MM.1S (cell line): ENCODE data around the gene MAGIX.

ENCODE experiments used
- DNase-seq: peaks from one replicate; pipeline ENCODE4 v3.0.0-alpha.2; 2015
- H2AFZ ChIP-seq: fragments of 300-600 bp; sonication (generic); 2 replicates; pipeline ENCODE4 v1.6.0; 2016; ENCODE audit warnings: antibody characterized with exemption, low read length
- H3F3A ChIP-seq: fragments of 300-600 bp; sonication (generic); 2 replicates; pipeline ENCODE4 v1.6.1; 2016; ENCODE audit warnings: mild to moderate bottlenecking, antibody characterized with exemption, low read length, moderate library complexity, mixed read lengths; ENCODE audit not compliant: insufficient read depth
- H3K27ac ChIP-seq: fragments of 300-600 bp; sonication (generic); 2 replicates; pipeline ENCODE4 v1.5.1; 2016; ENCODE audit warnings: mild to moderate bottlenecking, low read length
- H3K27me3 ChIP-seq: fragments of 300-600 bp; sonication (generic); replicated peaks from 2 replicates; pipeline ENCODE4 v1.6.0; 2016; ENCODE audit warnings: low read length; ENCODE audit not compliant: insufficient read depth
- H3K36me3 ChIP-seq: fragments of 300-600 bp; sonication (generic); replicated peaks from 2 replicates; pipeline ENCODE4 v1.6.1; 2016; ENCODE audit warnings: mild to moderate bottlenecking, low read length, mixed read lengths; ENCODE audit not compliant: insufficient read depth
- H3K4me1 ChIP-seq: fragments of 300-600 bp; sonication (generic); 2 replicates; pipeline ENCODE4 v1.6.1; 2016; ENCODE audit warnings: low read length, mixed read lengths
- H3K4me2 ChIP-seq: fragments of 300-600 bp; sonication (generic); 2 replicates; pipeline ENCODE4 v1.6.0; 2016; ENCODE audit warnings: low read depth, low read length
- H3K4me3 ChIP-seq: fragments of 300-600 bp; sonication (generic); 2 replicates; pipeline ENCODE4 v1.5.1; 2016; ENCODE audit warnings: low read length, mixed read lengths
- H3K79me2 ChIP-seq: fragments of 300-600 bp; sonication (generic); 2 replicates; pipeline ENCODE4 v1.6.1; 2016; ENCODE audit warnings: mixed run types, low read length, mixed read lengths
- H3K9ac ChIP-seq: fragments of 300-600 bp; sonication (generic); 2 replicates; pipeline ENCODE4 v1.6.1; 2016; ENCODE audit warnings: low read length, mixed read lengths
- H3K9me2 ChIP-seq: fragments of 300-600 bp; sonication (generic); replicated peaks from 2 replicates; pipeline ENCODE4 v1.6.1; 2016; ENCODE audit warnings: mild to moderate bottlenecking, low read length, mixed read lengths; ENCODE audit not compliant: insufficient read depth
- H3K9me3 ChIP-seq: fragments of 300-600 bp; sonication (generic); replicated peaks from 2 replicates; pipeline ENCODE4 v1.6.1; 2016; ENCODE audit warnings: mild to moderate bottlenecking, low read length, mixed read lengths; ENCODE audit not compliant: insufficient read depth
- H4K20me1 ChIP-seq: fragments of 300-600 bp; sonication (generic); 2 replicates; pipeline ENCODE4 v1.6.1; 2016; ENCODE audit warnings: mild to moderate bottlenecking, low read length, moderate library complexity, mixed read lengths; ENCODE audit not compliant: insufficient read depth
- CTCF ChIP-seq: fragments of 300-600 bp; sonication (generic); IDR thresholded peaks from 2 replicates; pipeline ENCODE4 v1.5.1; 2016; ENCODE audit warnings: antibody characterized with exemption, low read length, mixed read lengths
- EZH2 ChIP-seq: fragments of 300-600 bp; sonication (generic); optimal IDR thresholded peaks from 2 replicates; pipeline ENCODE3; 2017; ENCODE audit warnings: low read depth, mild to moderate bottlenecking, antibody characterized with exemption, low read length, mixed read lengths
- EZH2phosphoT487 ChIP-seq: fragments of 300-600 bp; sonication (generic); IDR thresholded peaks from 2 replicates; pipeline ENCODE4 v1.6.1; 2018; ENCODE audit warnings: antibody characterized with exemption, low read length

Gene MAGIX

GRCh38 chrX:49179358-49179757 lies 16.8 kb downstream of the MAGIX start:
- no peaks in the 10 kb centered on the region for H4K20me1 ChIP-seq
- H3K9me3 ChIP-seq = no peaks in the 10 kb centered on the region

GRCh38 chrX:49183701-49184281 lies 21.2 kb downstream of the MAGIX start:
- H3K9ac ChIP-seq = no peak overlapping the region
- no peak overlapping the region for H3K4me3 ChIP-seq
- H3K79me2 ChIP-seq = peaks cover 4% of the 10 kb centered on the region; the same call in 1 of the 2 replicates
- H3K9me3 ChIP-seq = no peaks in the 10 kb centered on the region
- no peaks in the 10 kb centered on the region for H3K4me1 ChIP-seq
- H3K27ac ChIP-seq = no peak overlapping the region
- H3K36me3 ChIP-seq = no peaks in the 10 kb centered on the region
- TF ChIP-seq EZH2 = no peak
- no peak for TF ChIP-seq CTCF
- TF ChIP-seq EZH2phosphoT487 = no peak
- no peak overlapping the region for H2AFZ ChIP-seq
- H3K4me2 ChIP-seq = no peak overlapping the region
- no peaks in the 10 kb centered on the region for H4K20me1 ChIP-seq
- no peak for DNase-seq
- no peaks in the 10 kb centered on the region for H3K9me2 ChIP-seq
- H3K27me3 ChIP-seq = no peaks in the 10 kb centered on the region
- H3F3A ChIP-seq = no peaks in the 10 kb centered on the region

More at GRCh38 chrX:49179358-49179757, 16.8 kb downstream of the MAGIX start:
- H3K9me2 ChIP-seq = no peaks in the 10 kb centered on the region
- H2AFZ ChIP-seq = no peak overlapping the region
- H3K9ac ChIP-seq = no peak overlapping the region
- H3K27ac ChIP-seq = no peak overlapping the region
- no peaks in the 10 kb centered on the region for H3K27me3 ChIP-seq
- 0 out of 2 replicates have a peak, but pooled peaks cover 1% of the 10 kb centered on the region for H3K79me2 ChIP-seq
- no peak overlapping the region for H3K4me2 ChIP-seq
- no peak for DNase-seq
- H3K4me1 ChIP-seq = no peaks in the 10 kb centered on the region
- no peak overlapping the region for H3K4me3 ChIP-seq
- no peaks in the 10 kb centered on the region for H3K36me3 ChIP-seq
- TF ChIP-seq EZH2phosphoT487 (no peak), CTCF (no peak), EZH2 (no peak)
- H3F3A ChIP-seq = no peaks in the 10 kb centered on the region

- Histone ChIP-seq H4K20me1 (no peaks in the 10 kb centered on the region), H3K4me2 (peak overlapping the region; percentile 21; the same call in 1 of the 2 replicates), H3K79me2 (peaks cover 4% of the 10 kb centered on the region; the same call in 1 of the 2 replicates), H3K27me3 (no peaks in the 10 kb centered on the region), H3K27ac (no peak overlapping the region), H3K9ac (no peak overlapping the region), H3K9me3 (no peaks in the 10 kb centered on the region), H3K9me2 (no peaks in the 10 kb centered on the region), H3F3A (no peaks in the 10 kb centered on the region), H2AFZ (no peak overlapping the region), H3K4me1 (no peaks in the 10 kb centered on the region), H3K4me3 (no peak overlapping the region), H3K36me3 (no peaks in the 10 kb centered on the region)
- no peak for DNase-seq
- no peak for TF ChIP-seq EZH2
These were observed 22.0 kb downstream of the MAGIX start for GRCh38 chrX:49184294-49185281.
